ENCODE measurements around the gene CYP3A7.

GRCh38 chr7:99679032-99679399, 56.0 kb downstream of the CYP3A7 start:
- TF ChIP-seq EZH2 (IDR thresholded peaks at IDR 0.05) (no peak), POLR2AphosphoS5 (IDR thresholded peaks at IDR 0.05; ENCODE audit: borderline replicate concordance, low read depth, low read length) (no peak), FOXP2 (optimal IDR thresholded peaks at IDR 0.05; ENCODE audit: control extremely low read depth, extremely low read length, insufficient read depth) (no peak)
